ENCODE measurements around the gene KLB. TPM values are rescaled to one million over a fixed set of nuclear protein-coding genes. Genes with fewer than 3 reads are reported as not detected.

KLB gene
- total and polyA plus RNA-seq, 2 experiments from 2014 or later = 0.03 to 0.19 TPM

GRCh38 chr4:39415678-39416283 lies 9.1 kb downstream of the KLB start:
- no peaks in the 10 kb centered on the region for H4K20me1 ChIP-seq (replicated peaks; ENCODE audit: insufficient read depth)
- no peaks in the 10 kb centered on the region for H3K79me2 ChIP-seq (replicated peaks; ENCODE audit: insufficient read depth)
- H3K4me1 Mint-ChIP-seq = no peaks in the 10 kb centered on the region
- H3K4me3 Mint-ChIP-seq = no peak overlapping the region
- DNase-seq (ENCODE audit: low spot score) (no peak), ATAC-seq (no peak)
- H3K4me2 ChIP-seq = no peak overlapping the region
- H3K36me3 ChIP-seq (ENCODE audit: insufficient read depth) = no peaks in the 10 kb centered on the region
- H3K9me2 ChIP-seq (ENCODE audit: insufficient read depth) = no peaks in the 10 kb centered on the region
- TF ChIP-seq EZH2phosphoT487 (IDR thresholded peaks at IDR 0.05; ENCODE audit: unreplicated experiment) (no peak), ETS1 (IDR thresholded peaks at IDR 0.05) (no peak), EZH2 (IDR thresholded peaks at IDR 0.05; ENCODE audit: low read depth, unreplicated experiment) (no peak), STAT1 (IDR thresholded peaks at IDR 0.05; ENCODE audit: unreplicated experiment) (no peak), NANOG (IDR thresholded peaks at IDR 0.05; ENCODE audit: borderline replicate concordance) (no peak), ZNF462 (CRISPR knock-in tag; IDR thresholded peaks at IDR 0.05) (no peak), REST (IDR thresholded peaks at IDR 0.05; ENCODE audit: unreplicated experiment) (no peak), CTCF (conservative IDR thresholded peaks at IDR 0.05; ENCODE audit: low read depth in 2 of 2) (no peak), ZNF331 (CRISPR knock-in tag; IDR thresholded peaks at IDR 0.05; ENCODE audit: low read depth) (no peak), ZNF114 (CRISPR knock-in tag; IDR thresholded peaks at IDR 0.05) (no peak), CREB1 (CRISPR knock-in tag; IDR thresholded peaks at IDR 0.05; ENCODE audit: low read depth) (no peak), JUNB (IDR thresholded peaks at IDR 0.05; ENCODE audit: unreplicated experiment) (no peak), POLR2AphosphoS5 (IDR thresholded peaks at IDR 0.05; ENCODE audit: low read depth) (no peak)
- H3K36me3 Mint-ChIP-seq (ENCODE audit: low read depth) = no peaks in the 10 kb centered on the region
- H3K27ac ChIP-seq (ENCODE audit: low read depth) = no peak overlapping the region
- H3K4me1 ChIP-seq (ENCODE audit: insufficient read depth) = no peaks in the 10 kb centered on the region
- H3K4me3 ChIP-seq = no peak overlapping the region
- no peaks in the 10 kb centered on the region for H3K9me3 Mint-ChIP-seq
- no peaks in the 10 kb centered on the region for H3F3A ChIP-seq (replicated peaks; ENCODE audit: low read depth)
- H2AFZ ChIP-seq = no peak overlapping the region
- H3K27me3 Mint-ChIP-seq (ENCODE audit: insufficient read depth, low read depth, poor library complexity) = no peaks in the 10 kb centered on the region
- H3K27ac Mint-ChIP-seq = no peak overlapping the region
- H3K27me3 ChIP-seq (ENCODE audit: insufficient read depth) = no peaks in the 10 kb centered on the region
